Transverse colon (tissue), 3 donors: ENCODE measurements around the gene NAT8.

Source experiments
- CTCF ChIP-seq, 5 experiments: fragments of 200-600 bp in 3 of 5; fragments of 450-650 bp in 2 of 5; sonication (generic) in 3 of 5; IDR thresholded peaks; 1 replicate in 2 of 5; 2 replicates in 3 of 5; pipeline ENCODE4 v1.5.1; 2016 to 2017; ENCODE audit warnings: antibody characterized with exemption in 5 of 5, inconsistent platforms in 3 of 5, mild to moderate bottlenecking in 2 of 5, moderate library complexity in 1 of 5
- EP300 ChIP-seq: sonication (generic); formaldehyde crosslinking; IDR thresholded peaks from one replicate; pipeline ENCODE4 v1.6.1; 2017; ENCODE audit warnings: antibody characterized with exemption, low read depth
- POLR2A ChIP-seq: fragments of 450-650 bp; IDR thresholded peaks from one replicate; pipeline ENCODE4 v1.6.1; 2016; ENCODE audit warnings: antibody characterized with exemption, mild to moderate bottlenecking, moderate library complexity

DNA sequence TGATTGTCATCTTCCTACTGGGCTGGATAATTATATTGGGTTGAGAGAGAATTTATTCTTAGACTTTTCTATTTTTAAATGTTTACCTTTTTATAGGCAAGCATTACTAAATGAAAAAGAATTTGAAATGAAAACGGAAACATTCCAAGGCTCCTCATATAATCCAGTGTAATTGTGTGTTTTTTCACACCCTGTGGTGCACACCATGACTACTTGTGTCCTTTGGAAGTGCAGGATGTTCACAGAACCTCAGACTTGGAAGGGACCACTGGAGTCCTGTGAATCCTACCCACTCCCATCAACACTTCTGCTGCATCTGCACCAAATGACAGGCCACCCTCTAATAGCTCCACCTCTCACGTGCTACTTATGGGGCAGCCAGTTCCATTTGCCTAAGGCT lies 48.0 kb downstream of the NAT8 start:
- no peak for TF ChIP-seq POLR2A
- no peak for TF ChIP-seq CTCF (IDR thresholded peaks at IDR 0.05)
- TF ChIP-seq EP300, result no peak
